Measurements from ENCODE around the gene UNC93B1.

DNA sequence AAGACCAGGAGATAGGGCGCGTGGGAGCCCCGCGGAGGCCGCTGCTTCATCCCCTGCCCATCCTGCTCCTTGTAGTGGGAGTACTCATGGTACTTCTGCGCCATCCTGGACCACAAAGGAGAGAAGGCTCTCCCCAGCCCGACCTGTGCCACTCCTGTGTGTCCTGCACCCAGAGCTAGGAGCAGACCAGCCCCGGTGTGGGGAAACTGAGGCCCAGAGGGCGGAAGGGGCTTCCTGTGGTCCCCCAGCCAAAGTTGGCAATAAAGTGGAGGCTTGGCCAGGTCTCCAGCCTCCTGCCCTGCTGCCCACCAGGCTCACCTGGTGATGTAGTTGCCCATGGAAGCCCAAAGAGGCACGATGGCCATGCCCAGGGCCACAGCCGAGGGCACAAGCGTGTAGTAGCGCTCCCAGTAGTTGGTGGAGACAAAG, 4.7 kb downstream of the UNC93B1 start:
- TF ChIP-seq TAF1 (IDR thresholded peaks at IDR 0.05; ENCODE audit: borderline replicate concordance, low read depth, low read length), result no peak
- TF ChIP-seq POLR2A (IDR thresholded peaks at IDR 0.05; ENCODE audit: low read depth, low read length), result no peak
- no peak for TF ChIP-seq POLR2AphosphoS5 (IDR thresholded peaks at IDR 0.05; ENCODE audit: low read depth, low read length)

Measured in GM12892 (cell line).